NB4 (cell line): ENCODE results near the gene NECAB3.

Source experiments
- POLR2A ChIP-seq: IDR thresholded peaks from 2 replicates; pipeline ENCODE4 v1.6.1; 2011; ENCODE audit warnings: mild to moderate bottlenecking; ENCODE audit not compliant: insufficient read length; ENCODE audit errors: extremely low read depth
- TF ChIP-seq, protein P1 (sequence below): IDR thresholded peaks from one replicate; pipeline ENCODE4 v1.5.1; 2012; ENCODE audit warnings: low read depth, low read length
- TF ChIP-seq, protein P2 (sequence below): IDR thresholded peaks from 2 replicates; pipeline ENCODE4 v1.6.1; 2011; ENCODE audit warnings: low read depth, low read length

DNA sequence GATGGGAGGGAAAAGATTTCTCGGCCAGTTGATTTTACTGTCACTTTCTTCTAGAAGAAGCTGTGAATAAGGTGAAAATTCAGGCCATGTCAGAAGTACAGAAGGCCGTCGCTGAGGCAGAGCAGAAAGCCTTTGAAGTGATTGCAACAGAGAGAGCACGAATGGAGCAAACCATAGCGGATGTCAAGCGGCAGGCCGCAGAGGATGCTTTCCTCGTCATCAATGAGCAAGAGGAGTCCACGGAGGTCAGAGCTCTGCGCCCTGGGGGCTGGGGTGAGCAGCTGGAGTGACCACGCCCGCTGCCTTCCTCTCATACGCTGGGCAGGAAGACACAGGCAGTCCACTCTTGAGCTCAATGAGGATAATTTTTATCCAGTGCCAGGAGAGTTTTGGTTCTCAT is 33.9 kb downstream of the NECAB3 start:
- TF ChIP-seq, protein P1, sequence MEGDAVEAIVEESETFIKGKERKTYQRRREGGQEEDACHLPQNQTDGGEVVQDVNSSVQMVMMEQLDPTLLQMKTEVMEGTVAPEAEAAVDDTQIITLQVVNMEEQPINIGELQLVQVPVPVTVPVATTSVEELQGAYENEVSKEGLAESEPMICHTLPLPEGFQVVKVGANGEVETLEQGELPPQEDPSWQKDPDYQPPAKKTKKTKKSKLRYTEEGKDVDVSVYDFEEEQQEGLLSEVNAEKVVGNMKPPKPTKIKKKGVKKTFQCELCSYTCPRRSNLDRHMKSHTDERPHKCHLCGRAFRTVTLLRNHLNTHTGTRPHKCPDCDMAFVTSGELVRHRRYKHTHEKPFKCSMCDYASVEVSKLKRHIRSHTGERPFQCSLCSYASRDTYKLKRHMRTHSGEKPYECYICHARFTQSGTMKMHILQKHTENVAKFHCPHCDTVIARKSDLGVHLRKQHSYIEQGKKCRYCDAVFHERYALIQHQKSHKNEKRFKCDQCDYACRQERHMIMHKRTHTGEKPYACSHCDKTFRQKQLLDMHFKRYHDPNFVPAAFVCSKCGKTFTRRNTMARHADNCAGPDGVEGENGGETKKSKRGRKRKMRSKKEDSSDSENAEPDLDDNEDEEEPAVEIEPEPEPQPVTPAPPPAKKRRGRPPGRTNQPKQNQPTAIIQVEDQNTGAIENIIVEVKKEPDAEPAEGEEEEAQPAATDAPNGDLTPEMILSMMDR = no peak
- TF ChIP-seq, protein P2, sequence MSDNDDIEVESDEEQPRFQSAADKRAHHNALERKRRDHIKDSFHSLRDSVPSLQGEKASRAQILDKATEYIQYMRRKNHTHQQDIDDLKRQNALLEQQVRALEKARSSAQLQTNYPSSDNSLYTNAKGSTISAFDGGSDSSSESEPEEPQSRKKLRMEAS = no peak
- TF ChIP-seq POLR2A = no peak
